ENCODE data around the gene UBAC2. TPM values are rescaled to one million over a fixed set of nuclear protein-coding genes. Genes with fewer than 3 reads are reported as not detected.

Gene UBAC2
- total and polyA plus RNA-seq, 4 donors, result 49.9 to 77.1 (median 53.7) TPM

DNA sequence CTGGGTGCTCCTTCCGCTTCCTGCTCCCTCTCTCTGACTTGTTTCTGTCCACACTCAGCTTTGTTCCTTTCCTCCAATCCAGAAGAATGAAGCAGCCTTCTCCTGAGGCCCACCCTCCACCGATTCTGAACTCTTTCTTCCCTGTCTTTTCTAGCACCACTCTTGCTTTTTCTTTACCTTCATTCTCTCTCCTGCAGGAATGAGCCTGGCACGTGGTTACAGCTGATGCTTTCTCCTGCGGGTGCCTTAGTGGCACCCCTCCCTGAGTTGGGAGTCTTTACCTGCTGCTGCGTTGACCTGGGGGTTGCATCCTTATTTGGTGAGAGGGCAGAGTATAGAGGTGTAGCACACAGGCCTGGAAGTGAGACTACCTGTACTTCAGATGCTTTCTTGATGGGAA, 6.2 kb downstream of the UBAC2 start:
- H3K27me3 ChIP-seq (ENCODE audit: control insufficient read depth in 3 of 3, insufficient read depth in 3 of 3, low read length in 2 of 3), result no peaks in the 10 kb centered on the region
- 94 to 96% methylated on average over 5 of the region's 5 CpGs for WGBS, 2 donors
- peaks cover 0 to 7% (median 0%) of the 10 kb centered on the region in 4 donors for H3K36me3 ChIP-seq (ENCODE audit: control insufficient read depth in 4 of 4, insufficient read depth in 4 of 4, low read length in 4 of 4)
- DNase-seq (no peak), ATAC-seq (ENCODE audit: insufficient read depth, low FRiP score) (no peak)
- no peaks in the 10 kb centered on the region for H3K9me3 ChIP-seq (ENCODE audit: control insufficient read depth in 4 of 4, insufficient read depth in 3 of 4, low read length in 3 of 4)
- H3K27ac ChIP-seq (ENCODE audit: low read depth in 1 of 2, low read length in 1 of 2), result no peak overlapping the region
- TF ChIP-seq, protein P1, sequence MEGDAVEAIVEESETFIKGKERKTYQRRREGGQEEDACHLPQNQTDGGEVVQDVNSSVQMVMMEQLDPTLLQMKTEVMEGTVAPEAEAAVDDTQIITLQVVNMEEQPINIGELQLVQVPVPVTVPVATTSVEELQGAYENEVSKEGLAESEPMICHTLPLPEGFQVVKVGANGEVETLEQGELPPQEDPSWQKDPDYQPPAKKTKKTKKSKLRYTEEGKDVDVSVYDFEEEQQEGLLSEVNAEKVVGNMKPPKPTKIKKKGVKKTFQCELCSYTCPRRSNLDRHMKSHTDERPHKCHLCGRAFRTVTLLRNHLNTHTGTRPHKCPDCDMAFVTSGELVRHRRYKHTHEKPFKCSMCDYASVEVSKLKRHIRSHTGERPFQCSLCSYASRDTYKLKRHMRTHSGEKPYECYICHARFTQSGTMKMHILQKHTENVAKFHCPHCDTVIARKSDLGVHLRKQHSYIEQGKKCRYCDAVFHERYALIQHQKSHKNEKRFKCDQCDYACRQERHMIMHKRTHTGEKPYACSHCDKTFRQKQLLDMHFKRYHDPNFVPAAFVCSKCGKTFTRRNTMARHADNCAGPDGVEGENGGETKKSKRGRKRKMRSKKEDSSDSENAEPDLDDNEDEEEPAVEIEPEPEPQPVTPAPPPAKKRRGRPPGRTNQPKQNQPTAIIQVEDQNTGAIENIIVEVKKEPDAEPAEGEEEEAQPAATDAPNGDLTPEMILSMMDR (IDR thresholded peaks at IDR 0.05; ENCODE audit: control extremely low read depth, extremely low read depth), result no peak
- H3K4me3 ChIP-seq, result no peak overlapping the region
- peaks cover 0 to 14% (median 7%) of the 10 kb centered on the region in 5 donors for H3K4me1 ChIP-seq (ENCODE audit: control insufficient read depth in 5 of 5, insufficient read depth in 5 of 5, low read length in 5 of 5)
- no peak overlapping the region for H3K9ac ChIP-seq (ENCODE audit: insufficient read depth in 1 of 2, low read length in 2 of 2)

DNA sequence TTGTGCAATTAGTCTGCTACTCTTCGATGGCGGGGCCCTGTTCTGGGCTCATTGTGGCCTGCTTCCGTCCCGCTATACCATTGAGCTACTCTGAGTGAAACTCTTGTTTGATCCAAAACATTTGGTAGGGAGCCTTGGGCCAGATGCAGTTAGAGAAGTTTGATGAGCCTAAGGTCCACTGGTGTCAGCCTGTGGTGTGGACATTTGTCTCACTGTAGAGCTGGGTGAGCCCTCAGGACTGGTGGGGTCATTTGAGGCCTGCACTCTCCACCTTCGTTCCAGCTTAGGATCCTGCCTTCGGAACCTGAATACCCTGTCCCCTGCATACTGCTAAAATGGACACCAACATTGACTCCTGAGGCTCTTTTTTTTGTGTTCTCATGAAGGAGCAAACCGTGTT, 6.9 kb downstream of the UBAC2 start:
- H3K27ac ChIP-seq (ENCODE audit: low read depth in 1 of 2, low read length in 1 of 2), result no peak overlapping the region
- H3K4me1 ChIP-seq (ENCODE audit: control insufficient read depth in 5 of 5, insufficient read depth in 5 of 5, low read length in 5 of 5), result peaks cover 0 to 10% (median 3%) of the 10 kb centered on the region in 5 donors
- TF ChIP-seq, protein P1 (IDR thresholded peaks at IDR 0.05; ENCODE audit: control extremely low read depth, extremely low read depth), result no peak
- no peaks in the 10 kb centered on the region for H3K27me3 ChIP-seq (ENCODE audit: control insufficient read depth in 3 of 3, insufficient read depth in 3 of 3, low read length in 2 of 3)
- no peak overlapping the region for H3K9ac ChIP-seq (ENCODE audit: insufficient read depth in 1 of 2, low read length in 2 of 2)
- ATAC-seq (ENCODE audit: insufficient read depth, low FRiP score) (no peak), DNase-seq (no peak)
- 93 to 94% methylated on average over 7 of the region's 7 CpGs for WGBS, 2 donors
- H3K9me3 ChIP-seq (ENCODE audit: control insufficient read depth in 4 of 4, insufficient read depth in 3 of 4, low read length in 3 of 4), result no peaks in the 10 kb centered on the region
- H3K36me3 ChIP-seq (ENCODE audit: control insufficient read depth in 4 of 4, insufficient read depth in 4 of 4, low read length in 4 of 4), result peaks cover 0 to 7% (median 0%) of the 10 kb centered on the region in 4 donors
- H3K4me3 ChIP-seq, result no peak overlapping the region

DNA sequence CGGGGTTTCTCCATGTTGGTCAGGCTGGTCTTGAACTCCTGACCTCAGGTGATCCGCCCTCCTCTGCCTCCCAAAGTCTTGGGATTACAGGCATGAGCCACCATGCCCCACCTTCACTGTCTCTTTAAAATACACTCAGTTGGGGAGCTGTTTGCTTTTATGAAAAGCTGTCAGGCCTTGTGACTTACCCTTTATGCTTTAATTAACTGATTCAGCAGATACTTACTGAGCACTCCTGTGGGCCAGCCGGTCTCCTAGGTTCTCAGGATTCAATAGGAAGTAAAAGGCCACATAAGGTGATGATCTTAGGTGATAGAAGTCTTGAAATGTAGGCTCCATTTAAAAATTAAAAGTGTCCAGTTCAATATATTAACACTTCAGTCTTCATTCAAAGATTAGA, 7.5 kb downstream of the UBAC2 start:
- Histone ChIP-seq H3K9ac (ENCODE audit: insufficient read depth in 1 of 2, low read length in 2 of 2) (no peak overlapping the region), H3K27me3 (ENCODE audit: control insufficient read depth in 3 of 3, insufficient read depth in 3 of 3, low read length in 2 of 3) (no peaks in the 10 kb centered on the region), H3K36me3 (ENCODE audit: control insufficient read depth in 4 of 4, insufficient read depth in 4 of 4, low read length in 4 of 4) (peaks cover 0 to 7% (median 0%) of the 10 kb centered on the region in 4 donors), H3K4me1 (ENCODE audit: control insufficient read depth in 5 of 5, insufficient read depth in 5 of 5, low read length in 5 of 5) (peaks cover 0 to 8% (median 3%) of the 10 kb centered on the region in 5 donors), H3K9me3 (ENCODE audit: control insufficient read depth in 4 of 4, insufficient read depth in 3 of 4, low read length in 3 of 4) (no peaks in the 10 kb centered on the region), H3K27ac (ENCODE audit: low read depth in 1 of 2, low read length in 1 of 2) (no peak overlapping the region), H3K4me3 (no peak overlapping the region)
- ATAC-seq (ENCODE audit: insufficient read depth, low FRiP score) (no peak), DNase-seq (no peak)
- WGBS, 2 donors, result 95 to 98% methylated on average over 3 of the region's 3 CpGs
- TF ChIP-seq, protein P1 (IDR thresholded peaks at IDR 0.05; ENCODE audit: control extremely low read depth, extremely low read depth), result no peak
